Measurements from ENCODE around the gene MAP4K4. TPM values are rescaled to one million over a fixed set of nuclear protein-coding genes. Genes with fewer than 3 reads are reported as not detected.

Gene MAP4K4
- total and polyA plus RNA-seq, 7 experiments from 2014 or later, result 13.6 to 138 (median 121) TPM

DNA sequence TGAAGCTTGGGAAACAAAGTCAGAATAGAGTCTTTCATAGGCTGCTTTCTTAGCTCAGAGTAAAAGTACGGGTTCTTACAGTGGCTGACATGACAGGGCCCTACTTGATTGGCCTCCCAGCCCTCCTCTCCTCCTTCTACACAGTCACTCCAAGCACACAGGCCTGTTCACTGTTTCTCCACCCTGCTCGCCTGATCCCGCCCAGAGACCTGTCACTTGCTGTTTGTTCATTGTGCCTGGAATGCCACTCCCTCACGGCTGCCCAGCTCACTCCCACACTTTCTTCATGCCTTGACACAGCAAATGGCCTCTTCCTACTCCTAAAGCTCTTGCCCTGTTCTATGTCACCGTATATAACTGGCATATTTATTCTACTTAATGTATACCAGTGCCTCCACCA lies 104.8 kb downstream of the MAP4K4 start:
- Histone ChIP-seq H3K4me3 (ENCODE audit: low read length) (no peak overlapping the region), H3K27me3 (ENCODE audit: control insufficient read depth in 2 of 2, insufficient read depth in 2 of 2, low read length in 2 of 2) (no peaks in the 10 kb centered on the region), H3K4me1 (ENCODE audit: control insufficient read depth in 2 of 2, insufficient read depth in 2 of 2, low read length in 2 of 2) (peaks cover 5 to 30% of the 10 kb centered on the region in 2 donors), H3K36me3 (ENCODE audit: control insufficient read depth in 2 of 3, insufficient read depth in 3 of 3, low read length in 3 of 3) (no peaks in the 10 kb centered on the region), H3K27ac (ENCODE audit: low read depth, low read length) (no peak overlapping the region), H3K9me3 (ENCODE audit: control insufficient read depth in 2 of 3, low read length in 3 of 3) (no peaks in the 10 kb centered on the region)
- POLR2A ChIA-PET, result interaction anchor here (0.6 kb wide), 1 partner anchor 156 kb away, joined by 3 read pairs; no protein-coding TSS in a partner anchor
- H3K4me1 Mint-ChIP-seq, result peaks cover 37 to 88% (median 81%) of the 10 kb centered on the region in 7 donors
- CTCF ChIA-PET, result no interaction called here
- H3K9me3 Mint-ChIP-seq, result peaks cover 0 to 1% (median 0%) of the 10 kb centered on the region in 11 donors
- no peak for ATAC-seq
- peak overlapping the region in 7 of 9 donors; percentile 8 to 76 (median 56) for H3K27ac Mint-ChIP-seq
- peaks cover 4 to 22% (median 10%) of the 10 kb centered on the region in 5 donors for H3K36me3 Mint-ChIP-seq
- peak overlapping the region in 3 of 10 donors; percentile 4 to 27 (median 10) for H3K4me3 Mint-ChIP-seq
- no peaks in the 10 kb centered on the region for H3K27me3 Mint-ChIP-seq
- DNase-seq, result no peak
- intact Hi-C loops (cut with micrococcal nuclease), result no loop called here

DNA sequence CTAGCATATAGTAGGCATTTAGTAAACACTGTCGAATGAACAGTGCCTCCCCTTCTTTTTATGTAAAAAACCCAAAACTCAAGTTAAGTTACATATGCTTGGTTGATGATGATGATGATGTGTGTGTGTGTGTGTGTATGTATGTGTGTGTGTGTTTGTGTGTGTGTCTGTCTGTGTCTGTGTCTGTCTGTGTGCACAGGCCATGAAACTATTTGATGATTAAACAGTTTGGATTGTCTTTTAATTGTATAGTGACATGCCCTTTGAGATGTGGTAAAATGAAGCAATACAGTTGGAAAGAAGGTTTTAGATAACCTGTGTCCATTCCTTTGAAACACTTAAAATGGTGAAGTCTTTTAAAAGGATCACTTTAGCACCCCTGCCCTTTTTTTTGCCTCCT lies 105.6 kb downstream of the MAP4K4 start:
- Histone ChIP-seq H3K9me3 (ENCODE audit: control insufficient read depth in 2 of 3, low read length in 3 of 3) (no peaks in the 10 kb centered on the region), H3K27me3 (ENCODE audit: control insufficient read depth in 2 of 2, insufficient read depth in 2 of 2, low read length in 2 of 2) (no peaks in the 10 kb centered on the region), H3K27ac (ENCODE audit: low read depth, low read length) (no peak overlapping the region), H3K4me1 (ENCODE audit: control insufficient read depth in 2 of 2, insufficient read depth in 2 of 2, low read length in 2 of 2) (peaks cover 5 to 29% of the 10 kb centered on the region in 2 donors), H3K36me3 (ENCODE audit: control insufficient read depth in 2 of 3, insufficient read depth in 3 of 3, low read length in 3 of 3) (peaks cover 0 to 6% (median 0%) of the 10 kb centered on the region in 3 experiments), H3K4me3 (ENCODE audit: low read length) (no peak overlapping the region)
- Mint-ChIP-seq H3K9me3 (peaks cover 0 to 4% (median 0%) of the 10 kb centered on the region in 11 donors), H3K36me3 (peaks cover 4 to 27% (median 14%) of the 10 kb centered on the region in 5 donors), H3K4me3 (peak overlapping the region in 1 of 10 donors; percentile 37), H3K4me1 (peaks cover 41 to 94% (median 87%) of the 10 kb centered on the region in 7 donors), H3K27ac (peak overlapping the region in 6 of 9 donors; percentile 8 to 68 (median 32)), H3K27me3 (no peaks in the 10 kb centered on the region)
- intact Hi-C loops (cut with micrococcal nuclease), result no loop called here
- no peak for ATAC-seq
- ChIA-PET CTCF (no interaction called here), POLR2A (no interaction called here)
- no peak for DNase-seq

DNA sequence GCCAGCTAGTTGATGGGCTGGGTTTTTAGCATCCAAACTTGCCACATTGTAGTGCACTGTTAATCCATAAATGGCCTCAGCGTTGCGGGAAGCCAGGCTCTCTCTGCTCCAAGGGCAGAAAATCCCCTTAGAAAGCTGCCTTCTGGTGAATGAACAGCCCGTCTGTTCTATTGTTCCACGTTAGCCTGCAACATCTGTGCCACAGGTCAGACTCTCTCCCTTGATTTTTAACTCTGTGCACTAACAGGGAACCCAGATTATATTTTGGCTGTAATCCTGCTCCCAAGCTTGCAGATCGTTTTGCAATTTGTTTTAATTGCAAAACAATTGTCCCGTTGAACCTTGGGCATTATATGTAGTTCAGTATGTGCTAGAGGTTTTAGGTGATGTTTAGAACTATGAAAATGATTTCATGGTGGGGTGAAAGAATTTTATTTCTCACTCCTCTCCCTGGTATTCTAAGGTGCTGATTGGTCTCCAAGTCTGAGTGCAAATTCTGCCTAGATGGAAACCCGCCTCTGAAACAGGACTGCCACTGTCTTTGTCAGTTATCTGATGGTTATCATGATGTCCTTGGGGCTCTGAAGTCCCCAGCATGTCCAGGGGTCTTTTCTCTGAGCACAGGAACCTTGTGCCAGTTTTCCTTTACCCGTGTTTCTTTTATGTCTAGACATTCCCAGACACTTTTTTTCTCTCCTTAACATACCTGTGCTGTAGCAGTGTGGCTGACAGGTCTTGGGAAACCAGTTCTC lies 106.6 kb downstream of the MAP4K4 start:
- peaks cover 0 to 4% (median 0%) of the 10 kb centered on the region in 11 donors for H3K9me3 Mint-ChIP-seq
- CTCF ChIA-PET, result no interaction called here
- peak overlapping the region in 6 of 9 donors; percentile 23 to 77 (median 54) for H3K27ac Mint-ChIP-seq

DNA sequence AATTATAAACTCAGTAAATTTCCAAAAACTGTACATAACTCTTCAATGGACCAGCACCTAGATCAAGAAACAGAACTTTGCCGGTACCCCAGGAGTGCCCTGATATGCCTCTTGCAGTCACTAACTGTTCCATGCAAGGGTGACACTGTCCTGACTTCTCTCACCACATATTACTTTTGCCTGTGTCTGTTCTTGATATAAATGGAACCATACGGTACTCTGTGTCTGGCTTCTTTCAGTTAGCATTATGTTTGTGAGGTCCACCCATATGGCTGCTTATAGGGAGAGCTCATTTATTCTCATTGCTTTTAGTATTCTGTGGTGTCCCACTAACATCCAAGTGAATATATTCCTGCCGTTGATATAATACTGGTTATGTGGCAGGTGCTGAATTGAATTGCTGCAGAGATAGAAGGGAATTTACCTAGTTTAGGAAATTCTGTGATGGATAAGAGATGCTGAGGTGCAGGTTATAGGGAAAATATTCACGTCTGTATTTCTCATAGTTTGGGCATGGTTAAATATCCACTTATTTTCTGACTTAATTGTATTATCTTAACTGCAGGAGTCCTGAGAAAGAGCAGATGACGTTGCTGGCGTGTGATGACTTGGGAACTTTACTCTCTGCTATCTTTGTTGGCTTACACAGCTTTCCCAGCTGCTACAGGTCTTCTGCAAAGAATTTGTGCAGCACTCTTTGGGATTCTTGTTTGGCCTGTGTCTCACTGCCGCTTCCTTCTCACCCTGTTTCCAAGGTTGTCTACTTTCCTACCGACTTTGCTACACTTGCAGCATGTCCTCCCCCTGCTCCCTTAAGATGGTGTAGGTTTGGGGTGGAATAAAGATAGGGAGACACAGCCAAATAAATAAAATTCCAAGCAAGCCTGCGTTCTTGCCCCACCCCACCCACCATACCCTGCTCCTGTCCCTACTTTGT lies 107.9 kb downstream of the MAP4K4 start:
- CTCF ChIA-PET, result no interaction called here
- peak overlapping the region in 6 of 10 donors; percentile 4 to 33 (median 24) for H3K4me3 Mint-ChIP-seq

More for the DNA sequence above, 106.6 kb downstream of the MAP4K4 start:
- H3K9me3 ChIP-seq (ENCODE audit: control insufficient read depth in 2 of 3, low read length in 3 of 3), result no peaks in the 10 kb centered on the region
- H3K4me3 ChIP-seq (ENCODE audit: low read length), result no peak overlapping the region
- DNase-seq (no peak), ATAC-seq (no peak)
- H3K4me1 Mint-ChIP-seq, result peaks cover 39 to 91% (median 85%) of the 10 kb centered on the region in 7 donors
- no peaks in the 10 kb centered on the region for H3K27me3 Mint-ChIP-seq
- no peak overlapping the region for H3K4me3 Mint-ChIP-seq
- POLR2A ChIA-PET, result no interaction called here
- H3K36me3 Mint-ChIP-seq, result peaks cover 4 to 27% (median 14%) of the 10 kb centered on the region in 5 donors
- H3K27ac ChIP-seq (ENCODE audit: low read depth, low read length), result no peak overlapping the region
- peaks cover 0 to 6% (median 0%) of the 10 kb centered on the region in 3 experiments for H3K36me3 ChIP-seq (ENCODE audit: control insufficient read depth in 2 of 3, insufficient read depth in 3 of 3, low read length in 3 of 3)
- H3K4me1 ChIP-seq (ENCODE audit: control insufficient read depth in 2 of 2, insufficient read depth in 2 of 2, low read length in 2 of 2), result peaks cover 5 to 29% of the 10 kb centered on the region in 2 donors
- H3K27me3 ChIP-seq (ENCODE audit: control insufficient read depth in 2 of 2, insufficient read depth in 2 of 2, low read length in 2 of 2), result no peaks in the 10 kb centered on the region
- intact Hi-C loops (cut with micrococcal nuclease), result loop anchor here in 1 of 2 donors (2.0 kb wide), 1 partner anchor 15 kb away; no protein-coding TSS in a partner anchor

DNA sequence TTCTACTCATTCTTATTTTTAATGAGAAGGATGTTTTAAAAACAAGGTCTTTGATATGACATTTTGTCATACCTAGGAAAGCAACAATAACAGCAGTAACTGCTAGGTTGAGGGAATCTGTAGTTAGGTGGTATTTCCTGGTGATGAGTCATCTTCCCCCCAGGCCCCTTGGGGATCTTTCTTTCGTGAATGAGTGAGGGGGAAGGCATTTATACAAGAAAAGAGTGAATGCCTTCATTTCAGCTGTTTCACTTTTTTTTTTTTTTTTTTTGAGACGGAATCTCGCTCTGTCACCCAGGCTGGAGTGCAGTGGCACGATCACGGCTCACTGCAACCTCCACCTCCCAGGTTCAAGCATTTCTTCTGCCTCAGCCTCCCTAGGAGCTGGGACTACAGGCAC lies 108.6 kb downstream of the MAP4K4 start:
- H3K9me3 Mint-ChIP-seq, result peaks cover 0 to 4% (median 0%) of the 10 kb centered on the region in 11 donors
- peaks cover 1 to 23% (median 16%) of the 10 kb centered on the region in 5 donors for H3K36me3 Mint-ChIP-seq
- DNase-seq (peak in 1 of 9 donors; percentile 38), ATAC-seq (peak; percentile 41)
- peak overlapping the region in 8 of 9 donors; percentile 4 to 88 (median 42) for H3K27ac Mint-ChIP-seq
- Histone ChIP-seq H3K9me3 (ENCODE audit: control insufficient read depth in 2 of 3, low read length in 3 of 3) (no peaks in the 10 kb centered on the region), H3K27me3 (ENCODE audit: control insufficient read depth in 2 of 2, insufficient read depth in 2 of 2, low read length in 2 of 2) (no peaks in the 10 kb centered on the region), H3K4me3 (ENCODE audit: low read length) (no peak overlapping the region), H3K36me3 (ENCODE audit: control insufficient read depth in 2 of 3, insufficient read depth in 3 of 3, low read length in 3 of 3) (peaks cover 0 to 6% (median 0%) of the 10 kb centered on the region in 3 experiments), H3K4me1 (ENCODE audit: control insufficient read depth in 2 of 2, insufficient read depth in 2 of 2, low read length in 2 of 2) (peaks cover 5 to 37% of the 10 kb centered on the region in 2 donors), H3K27ac (ENCODE audit: low read depth, low read length) (no peak overlapping the region)
- H3K4me1 Mint-ChIP-seq, result peaks cover 39 to 92% (median 86%) of the 10 kb centered on the region in 7 donors
- CTCF ChIA-PET, result interaction anchor here (0.6 kb wide), 1 partner anchor 65 kb away, joined by 3 read pairs; no protein-coding TSS in a partner anchor
- intact Hi-C loops (cut with micrococcal nuclease), result no loop called here
- H3K4me3 Mint-ChIP-seq, result peak overlapping the region in 5 of 10 donors; percentile 4 to 33 (median 23)
- POLR2A ChIA-PET, result interaction anchor here (1.0 kb wide), 1 partner anchor 10 kb away, joined by 3 read pairs; no protein-coding TSS in a partner anchor
- no peaks in the 10 kb centered on the region for H3K27me3 Mint-ChIP-seq

More for the DNA sequence above, 107.9 kb downstream of the MAP4K4 start:
- Mint-ChIP-seq H3K36me3 (peaks cover 4 to 23% (median 18%) of the 10 kb centered on the region in 5 donors), H3K27ac (peak overlapping the region; percentile 4 to 88 (median 36)), H3K27me3 (no peaks in the 10 kb centered on the region), H3K4me1 (peaks cover 39 to 92% (median 86%) of the 10 kb centered on the region in 7 donors), H3K9me3 (peaks cover 0 to 4% (median 0%) of the 10 kb centered on the region in 11 donors)
- Histone ChIP-seq H3K4me3 (ENCODE audit: low read length) (no peak overlapping the region), H3K27ac (ENCODE audit: low read depth, low read length) (no peak overlapping the region), H3K4me1 (ENCODE audit: control insufficient read depth in 2 of 2, insufficient read depth in 2 of 2, low read length in 2 of 2) (peaks cover 5 to 37% of the 10 kb centered on the region in 2 donors), H3K36me3 (ENCODE audit: control insufficient read depth in 2 of 3, insufficient read depth in 3 of 3, low read length in 3 of 3) (peaks cover 0 to 6% (median 0%) of the 10 kb centered on the region in 3 experiments), H3K27me3 (ENCODE audit: control insufficient read depth in 2 of 2, insufficient read depth in 2 of 2, low read length in 2 of 2) (no peaks in the 10 kb centered on the region), H3K9me3 (ENCODE audit: control insufficient read depth in 2 of 3, low read length in 3 of 3) (no peaks in the 10 kb centered on the region)
- DNase-seq, result no peak
- POLR2A ChIA-PET, result no interaction called here
- intact Hi-C loops (cut with micrococcal nuclease), result loop anchor here in 1 of 2 donors (2.0 kb wide), 1 partner anchor 17 kb away; no protein-coding TSS in a partner anchor
- ATAC-seq, result no peak

DNA sequence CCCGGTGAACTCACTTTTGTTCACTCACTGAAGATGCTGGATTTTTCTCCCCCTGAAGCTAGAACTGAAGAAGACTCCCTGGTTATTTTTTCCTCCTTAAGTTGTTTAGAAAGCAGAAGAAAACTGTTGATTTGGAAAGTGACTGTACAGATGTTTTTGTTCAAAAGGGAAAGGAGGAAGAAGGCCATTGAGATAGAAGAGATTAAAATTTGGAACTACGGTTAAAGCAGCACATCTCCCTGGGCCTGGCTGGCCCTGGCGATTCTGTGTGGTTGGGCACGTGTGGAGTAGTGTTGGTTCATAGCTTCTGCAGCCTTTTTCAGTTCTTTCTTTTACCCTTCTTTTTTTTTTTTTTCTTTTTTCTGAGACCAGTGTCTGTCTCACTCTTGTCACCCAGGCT lies 109.2 kb downstream of the MAP4K4 start:
- Mint-ChIP-seq H3K27me3 (no peaks in the 10 kb centered on the region), H3K36me3 (peaks cover 0 to 23% (median 19%) of the 10 kb centered on the region in 5 donors), H3K9me3 (peaks cover 0 to 4% (median 0%) of the 10 kb centered on the region in 11 donors), H3K4me1 (peaks cover 42 to 92% (median 88%) of the 10 kb centered on the region in 7 donors), H3K4me3 (peak overlapping the region in 3 of 10 donors; percentile 28 to 48 (median 39)), H3K27ac (peak overlapping the region; percentile 9 to 78 (median 37))
- H3K36me3 ChIP-seq (ENCODE audit: control insufficient read depth in 2 of 3, insufficient read depth in 3 of 3, low read length in 3 of 3), result peaks cover 0 to 6% (median 0%) of the 10 kb centered on the region in 3 experiments
- no peak overlapping the region for H3K27ac ChIP-seq (ENCODE audit: low read depth, low read length)
- DNase-seq (no peak), ATAC-seq (no peak)
- no peaks in the 10 kb centered on the region for H3K9me3 ChIP-seq (ENCODE audit: control insufficient read depth in 2 of 3, low read length in 3 of 3)
- intact Hi-C loops (cut with micrococcal nuclease), result loop anchor here in 1 of 2 donors (1.0 kb wide), 1 partner anchor 17 kb away; no protein-coding TSS in a partner anchor
- H3K27me3 ChIP-seq (ENCODE audit: control insufficient read depth in 2 of 2, insufficient read depth in 2 of 2, low read length in 2 of 2), result no peaks in the 10 kb centered on the region
- CTCF ChIA-PET, result interaction anchor here (0.6 to 0.7 kb wide), 2 partner anchors 64 to 119 kb away, joined by 3 to 6 read pairs; no protein-coding TSS in a partner anchor
- H3K4me3 ChIP-seq (ENCODE audit: low read length), result no peak overlapping the region
- POLR2A ChIA-PET, result interaction anchor here (1.0 kb wide), 1 partner anchor 9 kb away, joined by 3 read pairs; no protein-coding TSS in a partner anchor
- peaks cover 5 to 35% of the 10 kb centered on the region in 2 donors for H3K4me1 ChIP-seq (ENCODE audit: control insufficient read depth in 2 of 2, insufficient read depth in 2 of 2, low read length in 2 of 2)
